ENCODE data around the gene ZNF579.

Gene ZNF579

GRCh38 chr19:55567708-55568328 lies 12.8 kb downstream of the ZNF579 start:
- DNase-seq (ENCODE audit: low read depth) = no peak

- DNase-seq (ENCODE audit: low read depth) = no peak
Measured at GRCh38 chr19:55566823-55567222, 13.8 kb downstream of the ZNF579 start.

- DNase-seq (ENCODE audit: low read depth) = no peak
Measured at GRCh38 chr19:55563261-55563690, 17.4 kb downstream of the ZNF579 start.

- DNase-seq (ENCODE audit: low read depth) = no peak
Measured at GRCh38 chr19:55559684-55560083, 21.0 kb downstream of the ZNF579 start.

GRCh38 chr19:55554741-55555152 lies 25.9 kb downstream of the ZNF579 start:
- DNase-seq (ENCODE audit: low read depth) = no peak

GRCh38 chr19:55554302-55554701 lies 26.3 kb downstream of the ZNF579 start:
- no peak for DNase-seq (ENCODE audit: low read depth)

- no peak for DNase-seq (ENCODE audit: low read depth)
Measured at GRCh38 chr19:55553217-55554182, 27.1 kb downstream of the ZNF579 start.

- DNase-seq (ENCODE audit: low read depth) = peak; percentile 90
Measured at GRCh38 chr19:55552620-55553019, 28.0 kb downstream of the ZNF579 start.

- no peak for DNase-seq (ENCODE audit: low read depth)
Measured at GRCh38 chr19:55552206-55552605, 28.4 kb downstream of the ZNF579 start.

- peak; percentile 27 for DNase-seq (ENCODE audit: low read depth)
Measured at GRCh38 chr19:55550321-55550650, 30.4 kb downstream of the ZNF579 start.

GRCh38 chr19:55549500-55550320 lies 30.9 kb downstream of the ZNF579 start:
- DNase-seq (ENCODE audit: low read depth) = peak; percentile 85

- DNase-seq (ENCODE audit: low read depth) = peak; percentile 93
Measured at GRCh38 chr19:55546822-55547614, 33.6 kb downstream of the ZNF579 start.

- no peak for DNase-seq (ENCODE audit: low read depth)
Measured at GRCh38 chr19:55546011-55546410, 34.6 kb downstream of the ZNF579 start.

GRCh38 chr19:55545443-55545842 lies 35.2 kb downstream of the ZNF579 start, which contains the start of gene SBK3:
TSS of gene SBK3 (minus strand) at chr19:55545543. CDS start at chr19:55545543, 0 bp downstream.
- no peak for DNase-seq (ENCODE audit: low read depth)

GRCh38 chr19:55544776-55545439 lies 35.7 kb downstream of the ZNF579 start:
- DNase-seq (ENCODE audit: low read depth) = no peak

- DNase-seq (ENCODE audit: low read depth) = no peak
Measured at GRCh38 chr19:55544014-55544413, 36.6 kb downstream of the ZNF579 start.

- DNase-seq (ENCODE audit: low read depth) = no peak
Measured at GRCh38 chr19:55543567-55543966, 37.1 kb downstream of the ZNF579 start.

GRCh38 chr19:55542292-55542855 lies 38.3 kb downstream of the ZNF579 start:
- no peak for DNase-seq (ENCODE audit: low read depth)

GRCh38 chr19:55541091-55541490 lies 39.6 kb downstream of the ZNF579 start:
- no peak for DNase-seq (ENCODE audit: low read depth)

- DNase-seq (ENCODE audit: low read depth) = no peak
Measured at GRCh38 chr19:55540619-55541018, 40.0 kb downstream of the ZNF579 start.

All from iris pigment epithelial cell (primary cell).